ENCODE data around the gene OR4B1. TPM values are rescaled to one million over a fixed set of nuclear protein-coding genes. Genes with fewer than 3 reads are reported as not detected.

The OR4B1 gene
- total RNA-seq, 1 donor from 2014 or later: not detected

DNA sequence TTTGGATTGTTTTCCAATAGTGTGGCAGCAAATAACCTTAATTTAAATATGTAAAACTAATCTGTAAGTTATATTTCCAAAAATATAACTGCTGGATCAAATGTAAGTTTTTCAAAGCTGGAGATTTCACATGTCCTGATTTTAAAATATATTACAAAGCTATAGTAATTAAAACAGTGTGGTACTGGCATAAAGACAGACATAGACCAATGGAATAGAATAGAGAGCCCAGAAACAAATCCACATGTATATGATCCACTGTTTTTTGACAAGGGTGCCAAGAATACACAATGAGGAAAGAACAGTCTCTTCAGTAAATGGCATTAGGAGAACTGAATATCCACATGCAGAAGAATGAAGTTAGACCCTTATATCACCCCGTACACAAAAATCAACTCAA is 32.3 kb downstream of the OR4B1 start:
- DNase-seq (ENCODE audit: low read depth, low spot score): no peak

DNA sequence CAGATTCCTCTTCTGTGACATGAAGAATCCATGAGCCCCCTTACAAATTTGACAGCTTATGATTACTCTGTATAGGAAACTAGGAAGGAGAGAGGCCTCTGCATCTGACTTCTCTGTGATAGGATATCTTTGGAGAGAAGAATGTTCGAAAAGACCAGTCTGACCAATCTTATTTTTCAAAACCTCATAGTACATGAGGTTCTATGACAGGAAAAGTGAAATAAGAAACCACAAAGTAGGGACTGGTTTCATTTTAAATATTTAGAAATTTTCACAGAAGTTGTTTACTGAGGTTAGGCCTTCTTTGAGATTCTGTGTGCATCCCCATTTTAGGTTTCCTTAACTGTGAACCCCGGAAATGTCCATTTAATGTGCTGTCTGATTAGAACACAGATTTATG is 45.0 kb downstream of the OR4B1 start:
- no peak for DNase-seq (ENCODE audit: low read depth, low spot score)

GRCh38 chr11:48263423-48263911 is 46.9 kb downstream of the OR4B1 start, which contains the start of gene OR4X1:
OR4X1 (plus strand) TSS chr11:48263861; CDS start chr11:48263861, 0 bp downstream.
- no peak for DNase-seq (ENCODE audit: low read depth, low spot score)

Other genes starting within 250 kb of the OR4B1 start
- 7.3 and 7.9 TPM in 2 replicates for gene PTPRJ, start 236.3 kb upstream of the OR4B1 start, total RNA-seq
- gene OR4X2, start 28.3 kb downstream of the OR4B1 start, total RNA-seq: not detected in 2 replicates
- not detected in 2 replicates for gene OR4X1, start 47.1 kb downstream of the OR4B1 start, total RNA-seq
- gene OR4S1, start 89.4 kb downstream of the OR4B1 start, total RNA-seq: not detected in 2 replicates
- gene OR4C3, start 108.1 kb downstream of the OR4B1 start, total RNA-seq: not detected in 2 replicates
- not detected in 2 replicates for gene OR4C5, start 149.7 kb downstream of the OR4B1 start, total RNA-seq

Measured in pulmonary artery endothelial cell (primary cell).